Measurements from ENCODE around the gene PPIF.

PPIF gene

DNA sequence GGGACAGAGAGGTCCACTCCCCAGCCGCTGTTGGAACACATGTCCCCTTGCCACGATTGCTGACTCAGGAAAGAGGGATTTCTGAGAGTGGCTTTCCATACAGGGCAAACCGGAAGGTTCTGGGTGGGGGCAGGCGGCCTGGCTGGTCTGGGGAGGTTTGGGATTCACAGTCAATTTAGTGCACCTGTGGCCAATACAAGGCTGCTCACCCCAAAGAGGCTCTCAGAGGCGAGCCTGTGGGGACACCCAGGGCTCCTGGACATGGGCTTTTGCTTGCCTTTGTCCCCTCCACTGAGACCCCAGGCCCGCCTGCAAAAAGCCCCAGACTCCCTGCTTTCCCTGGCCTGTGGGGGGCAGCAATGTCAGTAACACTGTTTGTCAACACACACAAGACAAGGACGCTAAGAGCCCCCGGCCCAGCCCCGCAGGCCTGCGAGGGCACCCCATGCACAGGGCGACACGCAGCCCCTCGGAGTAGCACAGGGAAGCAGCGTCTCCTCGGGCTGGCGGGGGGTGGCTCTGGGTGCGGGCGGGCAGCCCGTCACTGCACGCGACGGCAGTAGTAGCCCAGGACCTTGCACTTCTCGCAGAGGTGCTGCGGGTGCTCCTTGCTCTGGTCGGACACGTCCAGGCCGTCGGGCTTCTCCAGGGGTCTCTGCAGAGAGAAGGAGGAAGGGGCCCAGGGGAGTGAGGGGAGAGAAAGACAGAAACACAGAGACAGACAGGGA, 38.7 kb downstream of the PPIF start (continued):
- TF ChIP-seq ZNF266 (tag by site-specific recombination; IDR thresholded peaks at IDR 0.05; ENCODE audit: low read depth): no peak
- TF ChIP-seq, protein P1, sequence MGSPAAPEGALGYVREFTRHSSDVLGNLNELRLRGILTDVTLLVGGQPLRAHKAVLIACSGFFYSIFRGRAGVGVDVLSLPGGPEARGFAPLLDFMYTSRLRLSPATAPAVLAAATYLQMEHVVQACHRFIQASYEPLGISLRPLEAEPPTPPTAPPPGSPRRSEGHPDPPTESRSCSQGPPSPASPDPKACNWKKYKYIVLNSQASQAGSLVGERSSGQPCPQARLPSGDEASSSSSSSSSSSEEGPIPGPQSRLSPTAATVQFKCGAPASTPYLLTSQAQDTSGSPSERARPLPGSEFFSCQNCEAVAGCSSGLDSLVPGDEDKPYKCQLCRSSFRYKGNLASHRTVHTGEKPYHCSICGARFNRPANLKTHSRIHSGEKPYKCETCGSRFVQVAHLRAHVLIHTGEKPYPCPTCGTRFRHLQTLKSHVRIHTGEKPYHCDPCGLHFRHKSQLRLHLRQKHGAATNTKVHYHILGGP (tag by site-specific recombination; IDR thresholded peaks at IDR 0.05): no peak
- no peak for TF ChIP-seq ZNF544 (tag by site-specific recombination; IDR thresholded peaks at IDR 0.05)
- no peak for TF ChIP-seq SP7 (tag by site-specific recombination; IDR thresholded peaks at IDR 0.05)
- TF ChIP-seq ZFP3 (tag by site-specific recombination; IDR thresholded peaks at IDR 0.05; ENCODE audit: low read depth): no peak
- no peak for TF ChIP-seq ZEB2 (tag by site-specific recombination; IDR thresholded peaks at IDR 0.05)
- no peak for TF ChIP-seq ZNF558 (tag by site-specific recombination; IDR thresholded peaks at IDR 0.05)
- TF ChIP-seq ZNF585B (tag by site-specific recombination; IDR thresholded peaks at IDR 0.05): no peak
- no peak for TF ChIP-seq ZNF184 (tag by site-specific recombination; IDR thresholded peaks at IDR 0.05)

DNA sequence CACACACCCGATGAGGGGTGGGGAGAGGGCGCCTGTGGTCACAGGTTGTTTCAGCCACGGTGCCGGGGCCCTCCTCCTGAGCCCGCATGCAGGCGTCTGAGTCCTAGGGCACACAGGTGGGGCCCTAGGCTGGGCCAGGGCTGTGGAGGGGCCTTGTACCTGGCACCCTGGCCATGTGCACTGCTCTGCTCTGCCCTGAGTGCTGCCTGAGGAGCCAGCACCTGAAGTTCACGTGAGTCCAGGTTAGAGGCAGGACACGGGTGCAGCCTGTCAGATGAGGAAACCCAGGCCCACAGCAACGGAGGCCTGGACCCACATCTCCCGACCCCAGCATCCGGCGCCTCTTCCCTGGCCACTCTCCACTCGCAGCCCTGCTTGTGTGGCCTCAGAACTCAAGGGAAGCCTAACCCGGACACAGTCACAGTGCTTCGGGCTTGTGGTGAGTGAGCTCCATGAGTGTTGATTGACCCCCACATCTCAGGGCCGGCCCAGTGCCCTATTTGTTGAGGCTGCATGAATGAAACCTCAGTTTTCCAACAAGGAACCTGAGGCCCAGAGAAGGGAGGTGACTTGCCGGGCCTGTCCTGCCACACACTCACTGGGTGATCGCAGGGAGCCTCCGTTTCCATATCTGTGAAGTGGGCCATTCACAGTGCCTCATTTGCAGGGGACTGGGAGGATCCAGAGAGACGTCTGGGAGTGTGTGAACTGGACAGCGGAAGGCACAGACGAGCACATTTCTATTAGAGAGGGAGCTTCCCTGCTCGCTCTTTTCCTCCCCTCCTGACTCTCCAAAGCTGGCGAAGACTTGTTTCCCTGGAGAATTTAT, 39.6 kb downstream of the PPIF start:
- Histone ChIP-seq H3K27ac (ENCODE audit: extremely low read depth, low read depth, low read length) (no peak overlapping the region), H3K4me1 (ENCODE audit: control insufficient read depth, insufficient read depth, low read length) (peaks cover 2% of the 10 kb centered on the region), H3K36me3 (ENCODE audit: control insufficient read depth in 2 of 2, insufficient read depth in 1 of 2, low read length in 2 of 2) (no peaks in the 10 kb centered on the region), H3K9me3 (ENCODE audit: control insufficient read depth, insufficient read depth, low read depth, low read length) (no peaks in the 10 kb centered on the region), H3K4me3 (ENCODE audit: low read depth, low read length) (no peak overlapping the region)
- TF ChIP-seq, protein P2, sequence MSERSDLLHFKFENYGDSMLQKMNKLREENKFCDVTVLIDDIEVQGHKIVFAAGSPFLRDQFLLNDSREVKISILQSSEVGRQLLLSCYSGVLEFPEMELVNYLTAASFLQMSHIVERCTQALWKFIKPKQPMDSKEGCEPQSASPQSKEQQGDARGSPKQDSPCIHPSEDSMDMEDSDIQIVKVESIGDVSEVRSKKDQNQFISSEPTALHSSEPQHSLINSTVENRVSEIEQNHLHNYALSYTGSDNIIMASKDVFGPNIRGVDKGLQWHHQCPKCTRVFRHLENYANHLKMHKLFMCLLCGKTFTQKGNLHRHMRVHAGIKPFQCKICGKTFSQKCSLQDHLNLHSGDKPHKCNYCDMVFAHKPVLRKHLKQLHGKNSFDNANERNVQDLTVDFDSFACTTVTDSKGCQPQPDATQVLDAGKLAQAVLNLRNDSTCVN (tag by site-specific recombination; optimal IDR thresholded peaks at IDR 0.05): no peak
- TF ChIP-seq, protein P3, sequence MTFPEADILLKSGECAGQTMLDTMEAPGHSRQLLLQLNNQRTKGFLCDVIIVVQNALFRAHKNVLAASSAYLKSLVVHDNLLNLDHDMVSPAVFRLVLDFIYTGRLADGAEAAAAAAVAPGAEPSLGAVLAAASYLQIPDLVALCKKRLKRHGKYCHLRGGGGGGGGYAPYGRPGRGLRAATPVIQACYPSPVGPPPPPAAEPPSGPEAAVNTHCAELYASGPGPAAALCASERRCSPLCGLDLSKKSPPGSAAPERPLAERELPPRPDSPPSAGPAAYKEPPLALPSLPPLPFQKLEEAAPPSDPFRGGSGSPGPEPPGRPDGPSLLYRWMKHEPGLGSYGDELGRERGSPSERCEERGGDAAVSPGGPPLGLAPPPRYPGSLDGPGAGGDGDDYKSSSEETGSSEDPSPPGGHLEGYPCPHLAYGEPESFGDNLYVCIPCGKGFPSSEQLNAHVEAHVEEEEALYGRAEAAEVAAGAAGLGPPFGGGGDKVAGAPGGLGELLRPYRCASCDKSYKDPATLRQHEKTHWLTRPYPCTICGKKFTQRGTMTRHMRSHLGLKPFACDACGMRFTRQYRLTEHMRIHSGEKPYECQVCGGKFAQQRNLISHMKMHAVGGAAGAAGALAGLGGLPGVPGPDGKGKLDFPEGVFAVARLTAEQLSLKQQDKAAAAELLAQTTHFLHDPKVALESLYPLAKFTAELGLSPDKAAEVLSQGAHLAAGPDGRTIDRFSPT (tag by site-specific recombination; IDR thresholded peaks at IDR 0.05): no peak
- TF ChIP-seq KLF16 (tag by site-specific recombination; IDR thresholded peaks at IDR 0.05): no peak
- TF ChIP-seq ZNF791 (tag by site-specific recombination; IDR thresholded peaks at IDR 0.05): no peak
- TF ChIP-seq ZNF350 (tag by site-specific recombination; IDR thresholded peaks at IDR 0.05): no peak
- ChIA-PET CTCF (no interaction called here), POLR2A (no interaction called here)

DNA sequence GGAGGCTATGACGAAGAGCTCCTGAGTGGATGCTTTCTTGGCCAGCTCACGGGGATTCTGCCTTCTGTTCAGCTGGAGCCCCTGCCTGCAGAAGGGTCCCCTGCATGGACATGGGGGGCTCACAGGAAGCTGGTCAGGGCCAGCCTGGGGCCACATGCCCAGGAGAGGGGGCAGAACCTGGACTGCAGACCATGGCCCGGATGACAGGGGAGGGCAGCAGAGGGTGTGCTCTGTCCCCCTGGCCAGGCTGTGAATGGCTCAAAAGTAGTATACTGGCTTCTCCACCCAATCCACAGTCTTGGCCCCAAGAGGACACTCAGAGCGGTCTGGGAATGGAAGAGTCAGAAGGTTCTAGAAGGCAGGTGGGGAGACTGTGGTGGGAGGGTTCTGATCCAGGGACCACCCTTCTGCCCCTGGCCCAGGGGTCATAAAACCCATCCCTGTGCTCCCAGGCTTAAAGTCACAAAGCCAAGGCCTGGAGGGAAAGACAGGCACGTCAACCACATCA, 40.3 kb downstream of the PPIF start:
- ChIA-PET CTCF (interaction anchor here (0.6 to 0.9 kb wide), 2 partner anchors 80 to 598 kb away, joined by 3 read pairs; no protein-coding TSS in a partner anchor), POLR2A (no interaction called here)
- TF ChIP-seq ZNF514 (tag by site-specific recombination; IDR thresholded peaks at IDR 0.05): no peak
- TF ChIP-seq ZNF596 (tag by site-specific recombination; IDR thresholded peaks at IDR 0.05): no peak
- TF ChIP-seq ZNF132 (tag by site-specific recombination; IDR thresholded peaks at IDR 0.05; ENCODE audit: borderline replicate concordance): no peak
- TF ChIP-seq, protein P4, sequence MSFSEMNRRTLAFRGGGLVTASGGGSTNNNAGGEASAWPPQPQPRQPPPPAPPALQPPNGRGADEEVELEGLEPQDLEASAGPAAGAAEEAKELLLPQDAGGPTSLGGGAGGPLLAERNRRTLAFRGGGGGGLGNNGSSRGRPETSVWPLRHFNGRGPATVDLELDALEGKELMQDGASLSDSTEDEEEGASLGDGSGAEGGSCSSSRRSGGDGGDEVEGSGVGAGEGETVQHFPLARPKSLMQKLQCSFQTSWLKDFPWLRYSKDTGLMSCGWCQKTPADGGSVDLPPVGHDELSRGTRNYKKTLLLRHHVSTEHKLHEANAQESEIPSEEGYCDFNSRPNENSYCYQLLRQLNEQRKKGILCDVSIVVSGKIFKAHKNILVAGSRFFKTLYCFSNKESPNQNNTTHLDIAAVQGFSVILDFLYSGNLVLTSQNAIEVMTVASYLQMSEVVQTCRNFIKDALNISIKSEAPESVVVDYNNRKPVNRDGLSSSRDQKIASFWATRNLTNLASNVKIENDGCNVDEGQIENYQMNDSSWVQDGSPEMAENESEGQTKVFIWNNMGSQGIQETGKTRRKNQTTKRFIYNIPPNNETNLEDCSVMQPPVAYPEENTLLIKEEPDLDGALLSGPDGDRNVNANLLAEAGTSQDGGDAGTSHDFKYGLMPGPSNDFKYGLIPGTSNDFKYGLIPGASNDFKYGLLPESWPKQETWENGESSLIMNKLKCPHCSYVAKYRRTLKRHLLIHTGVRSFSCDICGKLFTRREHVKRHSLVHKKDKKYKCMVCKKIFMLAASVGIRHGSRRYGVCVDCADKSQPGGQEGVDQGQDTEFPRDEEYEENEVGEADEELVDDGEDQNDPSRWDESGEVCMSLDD (tag by site-specific recombination; IDR thresholded peaks at IDR 0.05): no peak
- Histone ChIP-seq H3K4me1 (ENCODE audit: control insufficient read depth, insufficient read depth, low read length) (no peaks in the 10 kb centered on the region), H3K36me3 (ENCODE audit: control insufficient read depth in 2 of 2, insufficient read depth in 1 of 2, low read length in 2 of 2) (no peaks in the 10 kb centered on the region), H3K27ac (ENCODE audit: extremely low read depth, low read depth, low read length) (no peak overlapping the region), H3K4me3 (ENCODE audit: low read depth, low read length) (no peak overlapping the region), H3K9me3 (ENCODE audit: control insufficient read depth, insufficient read depth, low read depth, low read length) (no peaks in the 10 kb centered on the region)
